Glomerular endothelial cell (primary cell): ENCODE data around the gene HPSE. TPM values are rescaled to one million over a fixed set of nuclear protein-coding genes. Genes with fewer than 3 reads are reported as not detected.
"Not testable (repeated sequence)": the region's sequence is repeated elsewhere in the genome, so short reads cannot be mapped to it uniquely, and the experiment has no call there.

ENCODE experiments used
- DNase-seq: peaks from one replicate; pipeline ENCODE4 v3.0.0-alpha.2; 2011; ENCODE audit warnings: low read depth, low spot score; ENCODE audit errors: extremely low read depth
- total RNA-seq: library from RNA; depleted of rRNA; stranded (reverse); fragments of >200 nt; gene quantifications from 2 replicates; pipeline ENCODE4 v1.2.3, GENCODE V29; 2015

Gene HPSE
- total RNA-seq, 1 donor from 2014 or later = 3.5 TPM

DNA sequence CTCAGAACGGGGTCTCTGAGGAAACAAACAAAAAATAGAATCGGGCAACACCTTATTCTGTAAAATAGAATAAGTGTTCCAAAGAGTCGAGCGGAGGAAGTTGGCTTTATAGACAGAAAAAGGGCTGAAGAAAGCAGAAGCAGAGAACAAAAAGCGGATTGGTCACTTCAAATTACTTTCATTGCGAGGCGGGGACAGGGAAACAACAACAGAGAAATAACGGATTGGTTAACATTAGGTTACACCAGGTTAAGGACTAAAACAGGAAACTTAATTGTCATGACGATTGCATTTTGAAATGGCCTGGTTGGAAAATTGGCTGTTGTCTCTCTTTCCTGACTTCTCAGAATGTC lies 49.6 kb downstream of the HPSE start:
- peak; percentile 37 for DNase-seq

DNA sequence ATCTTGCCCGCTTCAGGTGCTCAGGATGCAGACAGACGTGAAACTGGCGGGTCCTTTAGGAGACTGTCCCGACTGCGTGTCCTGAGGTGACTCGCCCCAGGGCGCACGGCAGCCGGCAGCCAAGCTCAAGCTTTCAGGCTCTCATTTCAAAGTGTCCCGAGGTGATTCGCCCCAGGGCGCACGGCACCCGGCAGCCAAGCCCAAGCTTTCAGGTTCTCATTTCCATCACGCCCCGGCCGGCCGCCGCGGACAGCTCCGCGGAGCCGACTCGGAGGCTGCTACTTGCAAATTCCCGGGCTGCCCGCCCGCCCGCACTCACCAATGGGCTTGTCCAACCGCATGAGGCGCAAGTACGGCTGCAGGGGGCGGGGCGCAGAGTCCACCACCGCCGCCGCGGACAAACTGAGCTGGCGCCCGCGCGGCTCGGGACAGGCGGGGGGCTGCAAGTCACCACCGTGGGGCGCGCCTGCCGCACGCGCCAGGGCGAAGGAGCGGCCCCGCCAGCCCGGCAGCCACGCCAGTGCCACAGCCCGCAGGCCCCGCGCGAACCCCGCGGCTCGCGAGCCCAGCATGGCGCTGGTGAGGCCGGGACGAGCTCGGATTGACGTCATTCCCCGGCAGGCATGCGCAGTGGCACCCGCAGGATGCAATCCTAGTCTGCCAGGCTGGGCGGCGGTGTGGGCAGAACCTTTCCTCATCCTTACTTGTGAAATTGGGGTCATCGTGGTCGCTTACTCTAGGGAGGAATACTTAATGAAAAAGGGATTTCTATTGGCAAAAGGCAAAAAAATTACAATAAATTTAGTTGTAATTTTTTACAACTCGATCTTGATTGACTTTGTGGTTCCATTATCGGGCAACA lies 50.2 kb downstream of the HPSE start, which contains the start of gene COQ2:
COQ2 (minus strand) TSS at position 606 of the 862 bp plus-strand sequence; CDS start at position 572, 34 bp downstream.
- peak; percentile 57 for DNase-seq

DNA sequence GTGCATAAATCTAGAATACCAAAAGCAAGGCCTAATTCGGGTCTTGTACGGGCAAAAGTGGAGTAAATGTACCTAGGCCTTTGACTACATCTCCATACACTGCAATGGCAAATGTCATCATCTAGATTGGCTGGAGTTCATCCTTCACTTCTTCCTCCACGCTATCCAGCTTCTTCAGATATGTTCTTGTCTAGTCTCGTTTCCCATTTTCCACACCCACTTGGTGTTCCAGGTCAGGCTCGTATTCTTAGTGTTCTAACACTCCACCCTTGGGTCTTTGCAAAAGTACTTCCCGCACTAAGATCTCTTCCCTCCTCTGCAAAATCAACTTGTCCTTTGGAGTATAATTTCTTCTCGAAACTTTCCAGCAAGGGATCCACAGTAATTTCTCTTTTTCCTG lies 51.5 kb downstream of the HPSE start:
- DNase-seq = no peak

DNA sequence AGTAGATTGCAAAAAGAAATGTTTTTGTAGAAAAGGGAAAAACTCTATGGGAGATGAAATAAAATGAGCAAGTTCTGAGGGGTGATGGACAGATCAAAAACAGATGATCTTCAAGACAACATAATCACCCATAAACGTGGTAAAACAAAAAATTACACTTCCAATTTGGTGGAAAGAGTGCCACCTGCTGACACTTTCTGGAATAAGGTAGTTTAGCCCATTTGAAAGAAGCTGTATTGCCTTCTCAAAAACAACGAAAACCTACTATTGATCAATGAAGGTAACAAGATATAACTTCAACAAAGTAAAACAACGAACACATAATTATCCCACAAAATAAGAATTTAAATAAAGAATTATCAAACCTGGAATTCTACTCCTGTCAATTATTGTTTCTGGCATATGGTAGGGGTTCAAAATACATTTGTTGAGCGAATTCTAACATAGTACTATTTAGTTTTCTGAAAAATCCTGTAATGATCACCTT lies 52.6 kb downstream of the HPSE start:
- no peak for DNase-seq

DNA sequence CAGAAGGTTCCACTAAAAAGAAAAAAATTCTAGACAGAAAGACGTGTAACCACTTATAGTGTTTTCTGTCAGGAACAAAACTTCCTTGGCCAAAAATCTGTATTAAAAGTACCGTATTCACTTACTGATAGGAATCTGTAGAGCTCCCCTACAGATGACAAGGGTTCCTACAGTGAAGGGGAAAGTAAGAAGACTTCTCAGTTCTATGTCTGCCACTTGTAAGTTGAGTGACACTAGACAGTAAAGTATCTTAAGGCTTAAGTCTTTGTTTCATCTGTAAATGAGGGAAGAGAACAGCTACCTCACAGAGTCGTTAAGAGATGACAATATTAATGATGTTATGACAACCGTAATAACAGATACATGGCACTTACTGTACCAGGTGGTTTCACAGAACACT lies 53.3 kb downstream of the HPSE start:
- no peak for DNase-seq

DNA sequence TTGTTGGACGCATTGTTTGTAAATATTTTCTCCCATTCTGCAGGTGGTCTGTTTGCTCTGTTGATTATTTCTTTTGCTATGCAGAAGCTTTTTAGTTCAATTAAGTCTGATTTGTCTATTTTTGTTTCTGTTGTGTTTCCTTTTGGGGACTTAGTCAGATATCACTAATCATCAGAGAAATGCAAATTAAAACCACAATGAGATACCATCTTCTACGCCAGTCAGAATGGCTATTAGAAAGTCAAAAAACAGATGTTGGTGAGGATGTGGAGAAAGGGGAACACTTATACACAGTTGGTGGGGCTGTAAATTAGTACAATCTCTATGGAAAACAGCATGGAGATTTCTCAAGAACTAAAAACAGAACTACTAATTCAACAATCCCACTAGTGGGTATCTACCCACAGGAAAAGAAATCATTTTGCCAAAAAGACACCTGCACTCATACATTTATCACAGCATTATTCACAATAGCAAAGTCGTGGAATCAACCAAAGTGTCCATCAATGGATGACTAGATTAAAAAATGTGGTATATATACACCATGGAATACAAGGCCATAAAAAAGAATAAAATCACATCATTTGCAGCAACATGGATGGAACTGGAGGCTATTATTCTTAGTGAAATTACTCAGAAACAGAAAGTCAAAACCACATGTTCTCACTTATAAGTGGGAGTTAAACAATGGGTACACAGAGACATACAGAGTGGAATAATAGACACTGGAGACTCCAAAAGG lies 58.2 kb downstream of the HPSE start:
- no peak for DNase-seq

DNA sequence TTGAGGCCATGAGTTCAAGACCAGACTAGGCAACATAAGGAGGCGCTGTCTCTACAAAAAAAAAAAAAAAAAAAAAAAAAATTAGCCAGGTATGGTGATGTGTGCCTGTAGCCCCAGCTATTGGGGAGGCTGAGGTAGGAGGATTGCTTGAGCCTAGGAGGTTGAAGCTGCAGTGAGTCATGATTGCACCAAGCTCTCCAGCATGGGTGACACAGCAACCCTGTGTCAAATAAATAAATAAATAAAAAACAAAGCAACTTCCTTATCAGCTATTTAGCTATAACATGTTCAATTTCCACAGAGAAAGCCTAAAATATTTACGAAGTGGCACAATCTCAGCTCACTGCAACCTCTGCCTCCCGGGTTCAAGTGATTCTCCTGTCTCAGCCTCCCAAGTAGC lies 60.7 kb downstream of the HPSE start:
- DNase-seq = not testable (repeated sequence)

DNA sequence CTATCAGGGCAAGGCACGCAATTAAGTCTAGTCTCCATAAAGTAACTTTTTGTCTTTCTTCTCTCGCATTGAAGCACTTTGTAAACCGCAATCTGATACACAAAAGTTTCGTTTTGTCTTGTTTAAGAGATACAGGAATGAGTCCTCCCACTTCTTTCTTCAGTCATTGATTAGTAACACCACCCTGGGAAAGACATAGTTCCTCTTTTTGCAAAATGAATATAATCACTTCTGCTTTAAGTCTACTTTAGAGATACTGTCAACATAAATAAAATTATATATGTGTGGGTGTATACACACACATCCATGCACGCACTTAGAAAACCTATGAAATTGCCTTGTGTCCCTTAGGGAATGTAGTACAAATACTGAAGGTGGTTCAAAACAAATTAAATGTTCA lies 61.7 kb downstream of the HPSE start:
- DNase-seq = no peak

DNA sequence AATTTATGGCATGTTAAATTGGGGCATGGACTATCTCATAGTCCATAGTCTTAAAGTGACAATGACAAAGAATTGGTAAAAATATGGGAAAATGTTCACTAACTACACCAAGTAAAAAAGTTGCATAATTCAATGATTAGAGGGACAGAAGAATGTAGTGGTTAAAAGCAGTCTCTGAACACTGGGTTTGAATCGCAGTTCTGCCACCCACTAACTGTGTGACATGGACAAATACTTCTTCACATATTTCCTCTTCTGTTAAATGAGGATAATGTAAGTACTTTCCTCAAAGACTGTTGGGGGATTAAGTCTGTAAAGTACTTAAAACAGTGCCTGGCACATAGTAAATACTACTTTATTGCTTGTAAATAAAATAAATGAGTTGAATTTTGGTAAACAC lies 65.4 kb downstream of the HPSE start:
- no peak for DNase-seq

DNA sequence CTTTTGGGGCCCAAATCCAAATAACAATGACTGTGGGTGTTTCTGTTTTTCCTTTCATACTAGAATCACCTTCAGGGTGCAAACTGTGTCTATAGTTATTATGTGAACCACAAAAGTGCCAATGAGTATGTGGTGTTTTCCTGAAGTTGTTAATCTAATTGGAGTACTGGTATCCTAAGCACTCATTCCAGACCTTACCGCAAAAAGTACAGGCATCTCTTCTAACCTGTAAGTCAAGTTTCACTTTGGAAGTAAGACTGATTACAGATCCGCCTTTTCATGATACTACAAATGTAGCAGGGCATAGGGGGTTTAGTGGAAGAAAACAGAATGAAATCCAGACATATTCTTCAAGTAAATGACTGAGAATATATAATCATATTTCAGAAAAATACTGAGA lies 66.2 kb downstream of the HPSE start:
- no peak for DNase-seq

DNA sequence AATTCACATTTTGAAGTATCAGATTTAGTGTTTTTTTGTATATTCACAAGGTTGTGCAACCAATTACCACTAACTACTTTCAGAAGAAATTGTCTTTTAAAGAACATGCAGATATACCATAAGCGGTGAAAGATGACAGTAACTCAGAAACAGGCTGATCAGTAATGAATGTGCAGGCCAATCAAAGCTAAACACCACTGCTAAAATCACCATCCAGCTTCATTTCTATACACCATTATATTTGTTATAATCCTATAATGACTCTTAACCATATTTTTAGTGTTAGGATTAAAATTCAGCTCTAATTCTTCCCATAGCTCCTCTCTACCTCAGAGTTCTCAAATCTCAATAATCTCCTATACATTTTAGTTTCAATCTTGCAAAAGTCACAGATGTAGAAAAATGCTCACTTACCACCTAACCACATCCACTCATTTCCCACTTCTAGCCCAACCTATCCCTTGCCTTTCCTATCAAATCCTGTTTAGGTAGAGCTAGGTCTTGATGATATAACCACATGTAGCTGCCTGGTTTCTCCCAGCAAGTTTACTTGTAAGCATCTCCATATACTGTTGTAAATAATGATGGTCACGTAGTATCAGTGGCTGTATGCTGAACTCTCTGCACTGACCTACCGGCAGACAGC lies 66.7 kb downstream of the HPSE start:
- DNase-seq = no peak

DNA sequence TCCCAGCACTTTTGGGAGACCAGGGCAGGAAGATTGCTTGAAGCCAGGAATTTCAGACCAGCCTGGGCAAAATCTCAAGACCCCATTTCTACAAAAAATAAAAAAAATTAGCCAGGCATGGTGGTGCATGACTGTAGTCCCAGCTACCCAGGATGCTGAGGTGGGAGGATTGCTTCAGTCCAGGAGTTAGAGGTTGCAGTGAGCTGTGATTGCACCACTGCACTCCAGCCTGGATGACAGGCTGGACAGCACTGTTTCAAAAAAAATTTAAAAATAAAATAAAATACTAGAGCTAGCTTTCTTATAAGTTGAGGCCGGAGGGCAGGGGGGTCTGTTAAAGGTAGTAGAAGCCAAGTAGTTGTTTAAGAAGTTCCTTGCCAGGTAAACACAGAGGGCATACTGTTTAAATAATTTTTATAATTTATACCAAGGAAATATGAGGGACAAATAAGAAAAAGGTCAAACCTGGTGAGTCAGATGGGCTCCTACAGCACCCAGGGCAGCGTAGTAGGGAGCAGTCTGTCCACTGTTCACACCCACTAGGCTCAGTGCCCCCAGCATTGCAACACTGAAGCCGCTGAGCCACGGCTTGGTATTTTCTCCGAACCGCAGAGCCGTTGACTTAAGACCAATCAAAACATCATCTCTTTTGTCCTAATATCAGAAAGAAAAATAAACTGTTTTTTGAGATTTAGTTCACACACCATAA lies 67.4 kb downstream of the HPSE start:
- DNase-seq = no peak

DNA sequence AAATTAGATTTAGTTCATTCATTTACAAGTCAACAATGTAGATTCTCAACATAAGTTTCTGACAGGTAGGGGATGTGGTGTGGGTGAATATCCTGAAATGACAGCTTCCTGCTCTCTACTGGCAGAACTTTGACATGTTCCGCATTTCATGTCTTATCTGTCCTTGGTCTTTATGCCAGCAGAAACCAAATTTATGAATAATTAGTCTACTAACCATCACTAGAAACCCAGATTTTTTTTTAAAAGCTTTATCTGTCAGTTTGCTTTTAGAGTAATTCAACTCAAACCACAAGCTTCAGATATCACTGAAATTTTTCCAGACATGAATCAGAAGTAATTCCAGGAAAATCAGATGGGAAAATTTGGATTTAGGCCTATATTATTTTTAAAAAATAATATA lies 68.0 kb downstream of the HPSE start:
- no peak for DNase-seq

DNA sequence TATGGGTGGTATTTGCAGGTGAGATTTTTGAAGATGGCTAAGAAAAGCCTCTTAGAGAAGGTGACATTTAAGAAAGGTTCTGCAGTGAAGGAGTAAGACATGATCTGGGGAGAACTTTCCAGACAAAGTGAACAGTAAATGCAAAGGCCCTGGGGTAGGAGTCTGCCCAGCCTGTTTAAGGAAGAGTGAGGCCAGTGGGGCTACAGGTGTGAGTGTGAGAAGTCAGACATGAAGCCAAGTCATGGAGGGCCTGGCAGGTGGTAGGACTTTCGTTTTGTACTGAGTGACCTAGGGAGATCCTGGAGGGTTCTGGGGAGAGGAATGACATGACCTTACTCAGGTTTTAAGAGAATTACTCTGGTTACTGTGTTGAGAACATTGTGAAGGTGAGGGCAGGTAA lies 71.5 kb downstream of the HPSE start:
- no peak for DNase-seq

DNA sequence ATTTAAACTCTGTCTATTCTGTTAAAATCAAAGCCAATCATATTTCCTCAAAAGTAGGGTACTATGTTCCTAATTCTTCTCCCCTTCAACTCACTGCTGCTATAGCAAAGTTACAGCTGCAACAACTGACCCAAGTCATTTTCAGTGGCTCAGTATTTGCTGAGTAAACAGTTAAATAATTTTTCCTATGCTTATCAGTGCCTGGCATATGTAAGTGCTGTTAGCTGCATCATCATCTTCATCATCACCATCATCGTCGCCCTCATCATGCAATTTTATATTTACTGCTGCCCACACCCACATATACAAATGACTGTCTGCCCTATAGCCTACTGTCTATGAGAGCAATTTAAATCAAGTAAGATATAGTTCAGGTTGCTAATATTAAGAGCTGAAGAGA lies 72.0 kb downstream of the HPSE start:
- no peak for DNase-seq

DNA sequence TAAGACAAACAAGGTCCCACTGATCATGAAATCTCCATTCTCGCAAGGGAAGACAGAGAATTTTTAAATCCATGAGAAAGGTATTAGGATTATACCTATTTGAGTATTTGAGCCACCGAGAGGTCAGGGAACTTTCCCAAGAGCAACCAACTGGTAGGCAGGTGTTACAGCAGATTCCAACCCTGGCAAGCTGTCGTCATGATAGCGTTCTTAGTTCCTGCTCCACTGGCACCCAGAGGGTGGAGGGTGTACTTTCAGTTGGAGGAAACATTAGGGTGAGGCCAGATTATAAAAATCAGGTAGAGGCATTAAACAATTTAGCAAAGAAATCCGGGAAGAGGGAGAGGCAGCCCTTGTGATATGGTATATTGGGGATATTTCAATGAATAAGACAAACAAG lies 73.3 kb downstream of the HPSE start:
- DNase-seq = no peak

DNA sequence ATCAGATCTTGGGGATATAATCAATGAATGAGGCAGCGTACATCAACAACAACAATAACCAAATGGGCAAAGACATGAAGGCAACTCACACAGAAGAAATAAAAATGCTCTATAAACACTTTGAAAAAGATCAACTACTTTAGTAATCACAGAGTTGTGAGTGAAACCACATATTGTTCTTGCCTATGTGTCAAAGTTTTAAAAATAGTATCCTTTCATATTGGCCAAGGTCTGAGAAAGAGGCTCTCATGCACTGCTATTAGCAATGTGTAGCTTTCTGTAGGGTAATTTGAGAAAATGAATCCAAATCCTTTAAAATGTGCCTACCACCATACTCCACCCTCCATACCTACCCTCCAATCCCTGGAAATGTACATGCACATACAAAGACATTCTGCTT lies 75.1 kb downstream of the HPSE start:
- DNase-seq = no peak

DNA sequence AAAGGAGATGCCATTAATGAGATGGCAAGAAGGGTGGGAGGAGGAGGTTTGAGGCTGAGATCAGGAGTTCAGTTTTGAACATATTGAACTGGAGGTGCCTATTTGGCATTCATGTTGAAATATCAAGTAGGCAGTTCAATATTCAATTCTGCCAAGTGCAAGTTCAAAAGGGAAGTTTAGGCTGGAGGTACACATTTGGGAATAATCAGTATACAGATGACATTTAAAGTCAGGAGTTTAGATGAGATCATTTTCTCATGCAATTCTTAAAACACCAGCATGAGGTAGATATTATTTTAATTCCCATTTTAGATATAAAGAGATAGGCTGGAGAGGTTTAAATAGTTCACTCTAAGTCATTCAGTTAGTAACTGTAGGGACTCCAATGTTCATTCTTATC lies 76.2 kb downstream of the HPSE start:
- no peak for DNase-seq

DNA sequence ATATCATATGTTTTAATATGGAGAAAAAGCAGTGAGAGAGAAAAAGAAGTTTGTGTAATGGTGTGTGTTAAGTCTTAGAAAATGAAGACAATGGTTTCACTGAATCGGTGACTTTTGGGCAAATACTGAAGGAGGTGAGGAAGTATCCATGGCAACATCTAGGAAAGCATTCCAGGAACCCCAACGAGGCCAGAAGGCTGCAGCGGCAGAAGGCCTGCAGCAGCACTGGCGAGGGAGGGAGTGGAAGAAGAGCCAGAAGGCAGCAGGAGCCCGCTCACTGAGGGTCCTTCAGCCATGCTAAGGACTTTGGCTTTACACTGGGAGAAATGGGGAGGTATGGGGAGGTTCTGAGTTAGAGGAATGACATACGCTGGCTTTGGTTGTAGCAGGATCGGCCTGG lies 76.8 kb downstream of the HPSE start:
- DNase-seq = no peak

DNA sequence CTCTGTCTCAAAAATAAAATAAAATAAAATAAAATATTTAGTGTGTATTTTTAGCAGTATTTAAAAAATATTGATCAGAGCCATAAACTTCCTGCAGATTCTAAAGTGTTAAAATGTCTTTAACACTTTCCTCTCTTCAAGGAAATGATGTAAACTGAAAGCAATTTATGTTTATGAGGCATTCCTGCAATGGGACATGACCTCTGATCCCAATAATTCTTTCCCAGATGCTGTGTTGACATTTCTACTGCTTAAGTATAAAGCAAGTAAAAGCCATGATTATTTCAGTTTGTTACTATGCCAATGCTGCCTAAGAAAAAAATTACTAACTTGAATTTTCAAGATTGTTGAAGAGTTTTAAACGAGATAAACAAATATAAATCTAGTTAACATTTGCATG lies 79.1 kb downstream of the HPSE start:
- peak; percentile 77 for DNase-seq
